HG02798 (cell line): Measurements from ENCODE around the gene CD200R1L.
A peak's percentile ranks its signal among the peaks of the same experiment; 100 is the strongest.
"Not testable (repeated sequence)": the region's sequence is repeated elsewhere in the genome, so short reads cannot be mapped to it uniquely, and the experiment has no call there.

Experiments
- ATAC-seq: cut with Tn5 transposase; IDR thresholded peaks from one replicate; pipeline ENCODE4 v1.9.1; 2021; ENCODE audit warnings: mild to moderate bottlenecking; ENCODE audit not compliant: unreplicated experiment, poor library complexity

Gene CD200R1L

GRCh38 chr3:112846764-112847163 is at the start of gene CD200R1L:
CD200R1L (minus strand) TSS chr3:112846864; CDS start chr3:112829367, 17,497 bp downstream.
- ATAC-seq = no peak

DNA sequence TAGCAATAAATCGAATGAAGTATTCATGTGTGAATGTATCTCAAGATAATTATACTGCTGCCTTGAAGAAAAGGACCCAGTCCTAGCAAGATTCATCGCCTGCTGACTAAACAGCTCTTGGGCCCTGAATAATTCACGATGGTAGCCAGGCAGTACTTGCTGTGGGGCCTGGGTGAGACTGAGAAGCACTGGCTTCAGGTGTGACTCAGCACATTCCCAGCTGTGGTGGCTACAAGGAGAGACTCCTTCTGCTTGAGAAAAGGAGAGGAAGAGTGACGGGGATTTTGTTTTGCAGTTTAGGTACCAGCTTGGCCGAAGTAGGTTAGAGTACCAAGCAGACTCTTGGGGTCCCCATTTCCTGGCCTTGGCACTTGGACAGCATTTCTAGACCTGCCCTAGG is 47.6 kb upstream of the CD200R1L start:
- ATAC-seq = no peak

DNA sequence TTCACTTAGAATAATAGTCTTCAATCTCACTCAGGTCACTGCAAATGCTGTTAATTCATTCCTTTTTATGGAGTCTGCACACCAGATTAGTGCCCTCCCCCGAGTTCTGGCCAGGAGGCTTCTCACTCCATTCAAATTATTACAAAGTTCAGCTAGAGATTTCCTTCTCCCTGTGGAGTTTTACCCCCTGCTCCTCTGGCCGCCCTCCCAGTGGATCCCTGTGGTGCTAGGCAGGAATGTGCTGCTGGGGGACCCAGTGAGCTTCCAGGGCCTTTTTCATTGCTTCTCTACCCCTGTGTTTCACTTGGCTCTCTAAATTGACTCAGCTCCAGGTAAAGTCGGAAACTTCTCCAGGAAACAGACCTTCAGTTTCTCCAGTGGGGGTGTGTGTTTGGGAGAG is 42.7 kb upstream of the CD200R1L start:
- ATAC-seq = no peak

DNA sequence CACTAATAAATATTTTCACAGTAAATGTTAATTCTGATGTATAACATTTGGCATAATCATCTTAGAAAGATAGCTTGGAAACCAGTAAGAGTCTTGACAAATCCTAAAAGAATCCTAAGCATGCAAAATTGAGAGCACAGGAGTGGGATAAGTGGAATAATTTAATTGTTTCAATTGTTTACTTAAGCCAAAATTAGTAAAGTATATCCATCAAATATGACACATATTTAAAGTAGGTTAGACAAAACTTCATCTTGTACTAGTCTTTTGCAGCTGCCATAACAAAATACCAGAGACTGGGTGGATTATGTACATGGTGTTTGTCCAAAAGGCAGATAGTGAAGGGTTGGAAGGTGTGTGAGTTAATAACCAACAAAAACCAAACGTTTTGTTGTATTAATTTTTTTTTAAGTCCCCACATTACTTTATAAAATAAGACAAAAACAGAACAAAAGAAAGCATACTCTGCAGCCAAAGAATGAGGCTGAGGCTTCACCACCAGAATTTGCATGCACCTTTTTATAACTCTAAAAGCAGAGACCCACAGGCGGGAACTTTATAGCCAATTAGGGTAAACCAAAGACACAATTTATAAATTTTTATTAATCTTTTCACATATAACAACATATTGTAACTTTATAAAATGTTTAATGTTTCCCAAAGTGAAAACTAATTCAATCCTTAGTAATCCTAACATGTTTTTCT is 41.9 kb upstream of the CD200R1L start:
- ATAC-seq = peak; percentile 48

DNA sequence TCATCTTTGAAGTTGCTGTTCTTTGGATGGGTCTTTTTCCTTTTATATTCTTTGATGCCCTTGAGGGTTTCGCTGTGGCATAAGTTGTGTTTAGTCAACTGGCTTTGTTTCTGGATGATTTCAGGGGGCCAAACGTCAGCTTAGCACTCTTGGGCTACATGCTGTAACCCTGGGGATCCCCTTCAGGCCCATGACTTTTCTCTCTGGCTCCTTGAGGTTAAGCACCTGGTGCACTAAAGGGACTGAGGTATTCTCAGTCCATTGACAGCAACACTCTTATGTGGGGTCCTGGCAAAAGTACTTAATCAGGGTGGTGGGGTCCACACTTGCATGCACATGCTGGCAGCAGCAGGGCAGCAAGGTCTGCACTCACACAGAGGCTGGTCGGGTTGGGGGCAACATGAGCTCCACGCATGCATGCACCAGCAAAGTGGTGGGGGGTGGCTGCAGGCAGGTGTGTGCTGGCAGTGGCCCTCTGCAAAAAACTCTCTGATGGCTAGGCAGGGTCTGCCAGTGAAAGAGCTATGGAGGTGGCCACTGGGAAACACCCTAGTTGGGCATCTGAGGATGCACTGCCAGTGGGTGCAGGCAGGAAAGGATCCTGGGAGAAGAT is 38.1 kb upstream of the CD200R1L start:
- peak; percentile 65 for ATAC-seq

- ATAC-seq = no peak
Observed at GRCh38 chr3:112881891-112882290, 35.2 kb upstream of the CD200R1L start.

- no peak for ATAC-seq
Observed at GRCh38 chr3:112875561-112875960, 28.9 kb upstream of the CD200R1L start.

- peak; percentile 47 for ATAC-seq
Observed at GRCh38 chr3:112874725-112875124, 28.1 kb upstream of the CD200R1L start.

GRCh38 chr3:112873632-112874031 is 27.0 kb upstream of the CD200R1L start:
- peak; percentile 68 for ATAC-seq

DNA sequence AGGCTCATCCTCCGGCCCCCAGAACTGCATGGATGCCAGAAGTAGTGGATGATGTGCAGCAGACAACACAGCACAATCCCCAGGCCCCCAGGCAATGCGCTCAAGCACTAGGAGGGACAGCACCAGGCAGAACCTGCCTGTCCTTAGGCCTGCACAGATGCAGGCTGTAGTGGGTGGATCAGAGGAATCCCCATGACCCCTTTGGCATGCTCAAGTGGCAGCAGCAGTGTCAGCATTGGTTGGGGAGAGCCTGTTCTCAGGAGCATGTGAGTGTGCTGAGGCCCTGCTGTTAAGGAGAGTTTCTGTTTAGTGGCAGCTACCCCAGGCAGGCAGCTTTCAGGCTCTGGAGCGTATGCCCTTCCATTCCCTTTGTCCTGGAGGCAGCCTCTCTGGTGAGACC is 25.1 kb upstream of the CD200R1L start:
- ATAC-seq = no peak

DNA sequence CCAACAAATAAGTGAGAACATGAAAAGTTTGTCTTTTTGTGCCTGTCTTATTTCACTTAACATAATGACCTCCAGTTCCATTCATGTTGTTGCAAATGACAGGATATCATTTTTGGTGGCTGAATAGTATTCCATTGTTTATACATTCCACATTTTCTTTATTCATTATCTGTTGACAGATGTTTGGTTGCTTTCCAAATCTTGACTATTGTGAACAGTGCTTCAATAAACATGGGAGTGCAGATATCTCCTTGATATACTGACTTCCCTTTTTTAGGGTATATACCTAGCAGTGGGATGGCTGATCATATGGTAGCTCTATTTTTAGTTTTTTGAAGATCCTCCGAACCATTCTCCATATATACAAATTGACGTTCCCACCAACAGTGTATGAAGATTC is 19.1 kb upstream of the CD200R1L start:
- ATAC-seq = no peak

GRCh38 chr3:112860898-112861297 is 14.2 kb upstream of the CD200R1L start:
- no peak for ATAC-seq

DNA sequence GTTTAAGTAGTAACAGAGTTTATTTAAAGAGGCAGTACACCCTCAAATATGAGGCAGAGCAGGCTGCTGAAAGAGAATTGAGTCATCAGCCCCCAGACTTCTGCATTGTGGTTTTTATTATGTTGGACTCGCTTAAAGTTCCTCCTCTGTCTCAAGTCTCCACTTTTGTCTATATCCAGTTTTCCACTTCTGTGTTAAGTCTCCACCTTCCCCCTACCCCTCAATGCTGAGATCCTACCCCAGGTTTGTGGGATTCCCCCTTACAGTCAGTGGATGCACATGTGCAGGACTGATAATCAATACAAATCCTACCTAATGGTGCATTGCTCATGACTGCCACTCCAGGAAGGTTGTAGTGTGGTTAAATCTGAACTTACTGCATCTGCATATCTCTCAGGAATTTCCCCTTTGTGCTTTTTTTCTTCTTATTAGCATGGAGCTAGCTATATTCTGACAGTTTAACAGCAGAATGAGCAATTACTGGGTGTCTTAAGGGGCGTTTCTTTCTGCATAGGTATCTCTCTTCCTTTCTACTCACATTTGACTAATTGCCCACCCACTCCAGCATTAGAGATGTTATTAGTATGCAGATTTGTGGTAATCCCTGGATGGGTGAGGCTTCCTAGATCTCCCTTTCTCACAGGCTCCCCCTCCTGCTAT is 11.9 kb upstream of the CD200R1L start:
- ATAC-seq = no peak

DNA sequence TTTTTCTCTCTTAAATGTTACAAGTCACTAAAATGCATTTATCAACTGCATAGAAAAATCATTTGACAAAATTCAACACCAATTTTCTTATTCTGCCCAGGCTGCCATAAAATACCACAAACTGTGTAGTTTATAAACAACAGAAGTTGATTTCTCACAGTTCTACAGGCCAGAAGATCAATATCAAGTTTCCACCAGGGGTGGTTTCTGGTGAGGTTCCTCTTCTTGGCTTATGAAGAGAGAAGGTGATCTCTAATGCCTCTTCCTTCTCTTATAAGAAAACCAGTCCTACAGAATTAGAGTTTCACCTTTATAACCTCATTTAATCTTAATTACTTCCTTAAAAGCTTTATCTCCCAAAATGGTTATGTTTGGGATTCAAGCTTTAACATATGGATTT is 10.9 kb upstream of the CD200R1L start:
- ATAC-seq = no peak

- no peak for ATAC-seq
Observed at GRCh38 chr3:112856537-112856936, 9.9 kb upstream of the CD200R1L start.

DNA sequence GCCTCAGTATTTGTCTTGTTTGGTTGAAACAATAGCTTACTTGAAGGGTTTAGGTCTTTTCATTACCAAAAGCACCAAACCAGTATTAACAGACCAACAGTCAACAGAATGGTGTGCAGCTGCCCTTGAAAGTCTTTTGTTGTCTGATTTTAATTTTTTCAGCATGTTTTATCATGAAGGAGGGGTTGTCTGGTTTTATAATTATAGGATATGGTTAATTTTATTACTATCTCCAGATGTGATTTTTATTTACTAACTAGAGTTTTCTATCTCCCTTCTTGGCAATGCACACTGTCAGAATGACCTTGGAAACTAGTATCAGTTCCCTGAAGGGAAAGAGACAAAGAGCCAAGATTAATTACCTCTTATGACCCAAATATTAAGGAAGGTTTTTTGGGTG is 9.2 kb upstream of the CD200R1L start:
- no peak for ATAC-seq

DNA sequence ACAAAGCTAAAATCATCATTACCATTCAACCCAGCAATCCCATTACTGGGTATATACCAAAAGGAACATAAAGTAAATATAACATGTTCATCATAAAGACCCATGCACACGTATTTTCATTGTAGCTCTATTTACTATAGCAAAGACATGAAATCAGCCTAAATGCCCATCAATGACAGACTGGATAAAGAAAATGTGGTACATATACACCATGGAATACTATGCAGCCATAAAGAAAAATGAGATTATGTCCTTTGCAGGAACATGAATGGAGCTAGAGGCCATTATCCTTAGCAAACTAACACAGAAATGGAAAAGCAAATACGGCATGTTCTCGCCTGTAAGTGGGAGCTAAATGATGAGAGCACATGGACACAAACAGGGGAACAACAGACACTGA is 8.4 kb upstream of the CD200R1L start:
- ATAC-seq = not testable (repeated sequence)

- ATAC-seq = no peak
Observed at GRCh38 chr3:112848196-112848595, 1.5 kb upstream of the CD200R1L start.

GRCh38 chr3:112847692-112848091 is 1.0 kb upstream of the CD200R1L start:
- ATAC-seq = peak; percentile 48

DNA sequence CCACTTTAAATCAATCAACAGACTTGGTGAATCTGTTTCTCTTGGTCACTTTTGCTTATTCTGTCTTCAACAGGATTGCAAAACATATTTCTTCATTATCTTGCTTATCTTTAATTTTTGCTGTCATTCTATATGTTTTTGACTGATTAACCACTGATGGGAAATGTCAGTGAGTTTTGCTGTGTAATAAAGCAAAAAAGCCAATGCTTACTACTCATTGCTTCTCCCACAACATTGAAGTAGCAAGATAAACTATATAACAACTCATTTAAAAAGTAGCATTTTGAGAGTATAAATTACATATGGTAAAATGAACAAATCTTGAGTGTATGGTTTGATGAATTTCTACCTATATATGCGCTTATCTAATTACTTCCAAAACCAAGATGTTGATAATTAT is 892 bp downstream of the CD200R1L start:
- no peak for ATAC-seq

- no peak for ATAC-seq
Observed at GRCh38 chr3:112829046-112829445, 17.6 kb downstream of the CD200R1L start.
